Fibroblast of lung (primary cell): ENCODE measurements around the gene HBM.

ENCODE experiments used
- EZH2 ChIP-seq: IDR thresholded peaks from 2 replicates; pipeline ENCODE4 v1.5.1; 2012; ENCODE audit warnings: low read length, control low read depth, mild to moderate bottlenecking; ENCODE audit errors: missing control alignments
- TF ChIP-seq, protein P1 (sequence below), 2 donors: IDR thresholded peaks in 1 of 2; conservative IDR thresholded peaks in 1 of 2; 1 replicate in 1 of 2; 2 replicates in 1 of 2; pipeline ENCODE4 v1.5.1; 2011 to 2012; ENCODE audit warnings: low read length in 2 of 2, control low read depth in 1 of 2, inconsistent platforms in 1 of 2, low read depth in 1 of 2, mild to moderate bottlenecking in 1 of 2

- TF ChIP-seq, protein P1, sequence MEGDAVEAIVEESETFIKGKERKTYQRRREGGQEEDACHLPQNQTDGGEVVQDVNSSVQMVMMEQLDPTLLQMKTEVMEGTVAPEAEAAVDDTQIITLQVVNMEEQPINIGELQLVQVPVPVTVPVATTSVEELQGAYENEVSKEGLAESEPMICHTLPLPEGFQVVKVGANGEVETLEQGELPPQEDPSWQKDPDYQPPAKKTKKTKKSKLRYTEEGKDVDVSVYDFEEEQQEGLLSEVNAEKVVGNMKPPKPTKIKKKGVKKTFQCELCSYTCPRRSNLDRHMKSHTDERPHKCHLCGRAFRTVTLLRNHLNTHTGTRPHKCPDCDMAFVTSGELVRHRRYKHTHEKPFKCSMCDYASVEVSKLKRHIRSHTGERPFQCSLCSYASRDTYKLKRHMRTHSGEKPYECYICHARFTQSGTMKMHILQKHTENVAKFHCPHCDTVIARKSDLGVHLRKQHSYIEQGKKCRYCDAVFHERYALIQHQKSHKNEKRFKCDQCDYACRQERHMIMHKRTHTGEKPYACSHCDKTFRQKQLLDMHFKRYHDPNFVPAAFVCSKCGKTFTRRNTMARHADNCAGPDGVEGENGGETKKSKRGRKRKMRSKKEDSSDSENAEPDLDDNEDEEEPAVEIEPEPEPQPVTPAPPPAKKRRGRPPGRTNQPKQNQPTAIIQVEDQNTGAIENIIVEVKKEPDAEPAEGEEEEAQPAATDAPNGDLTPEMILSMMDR (conservative IDR thresholded peaks at IDR 0.05 in 1 of 2, IDR thresholded peaks at IDR 0.05 in 1 of 2; ENCODE audit: low read depth in 1 of 2, low read length in 2 of 2) = no peak
- no peak for TF ChIP-seq EZH2
Observed at GRCh38 chr16:203246-203645, 37.5 kb downstream of the HBM start.
